ENCODE measurements around the gene ACACB.

- TF ChIP-seq POLR2A (IDR thresholded peaks at IDR 0.05; ENCODE audit: low read depth, low read length) (no peak), TAF1 (IDR thresholded peaks at IDR 0.05; ENCODE audit: low read depth, low read length) (no peak), POLR2AphosphoS5 (IDR thresholded peaks at IDR 0.05; ENCODE audit: low read depth, low read length) (no peak), SPI1 (IDR thresholded peaks at IDR 0.05; ENCODE audit: low read depth, low read length) (no peak), POU2F2 (IDR thresholded peaks at IDR 0.05; ENCODE audit: low read depth, low read length) (no peak)
These were observed 29.1 kb upstream of the ACACB start for GRCh38 chr12:109087250-109087649.
